Heart left ventricle (tissue), 13 donors: ENCODE measurements around the gene PASK.

Experiments
- POLR2A ChIP-seq, 2 donors: fragments of 450-650 bp; IDR thresholded peaks; one replicate each; pipeline ENCODE4 v1.6.1; 2017; ENCODE audit warnings: antibody characterized with exemption in 2 of 2, mild to moderate bottlenecking in 2 of 2, moderate library complexity in 2 of 2
- TF ChIP-seq, protein P1 (sequence below), 12 donors: fragments of 200-600 bp; sonication (generic) in 4 of 12; IDR thresholded peaks; one replicate each; pipeline versions ENCODE4 v1.5.0 to v1.8.0; 2018 to 2022; ENCODE audit warnings: antibody characterized with exemption in 12 of 12, mild to moderate bottlenecking in 5 of 12
- donor health status: ischemic (EF 13 %, LVEDD 7.1; RV severe dilation, severe dysfunction).
- donor health status: DM: no; HTN: yes; CAD: no.
- donor health status: DM: no; HTN: no; CAD: no.
- donor health status: ischemic (EF 25% LVEDD 6.9; RV normal size, moderate dysfunction).
- donor health status: ischemic (EF 25% LVEDD 5.7; RV mildly dilated, moderate dysfunction).
- donor health status: ischemic (EF 35%, LVEDD 5.7; RV mildly dilated, moderate dysfunction).
- donor health status: nonischemic (EF 11% LVEDD 7.7; RV severe dilation, severe dysfunction).
- donor health status: DM: yes; HTN: yes; CAD: no.
- donor health status: PGD.
- donor health status: ischemic (EF 29% LVEDD 5.4; RV normal size, mild dysfunction).
- donor health status: nonischemic (EF 23%, LVEDD 6.1; RV moderate dilation, normal function).

DNA sequence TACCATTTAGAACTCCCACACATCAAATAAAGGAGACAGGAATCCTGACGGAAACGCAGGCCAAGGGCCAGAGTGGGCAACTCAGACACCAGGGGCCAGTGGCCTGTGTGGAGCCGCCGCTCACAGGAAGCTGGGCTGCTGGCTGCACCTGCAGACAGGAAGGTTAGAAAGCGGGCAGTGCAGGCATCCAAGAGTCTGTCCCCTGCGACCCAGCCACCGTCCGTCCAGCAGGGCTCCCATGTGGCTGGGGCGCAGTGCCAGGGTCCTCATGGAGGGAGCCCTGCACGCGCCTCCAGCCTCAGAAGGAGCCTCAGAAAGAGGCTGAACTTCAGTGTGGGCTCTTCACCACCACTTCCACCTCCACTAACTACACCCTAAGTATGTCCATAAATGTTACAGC is 36.7 kb upstream of the PASK start:
- no peak for TF ChIP-seq POLR2A (IDR thresholded peaks at IDR 0.05)
- TF ChIP-seq, protein P1, sequence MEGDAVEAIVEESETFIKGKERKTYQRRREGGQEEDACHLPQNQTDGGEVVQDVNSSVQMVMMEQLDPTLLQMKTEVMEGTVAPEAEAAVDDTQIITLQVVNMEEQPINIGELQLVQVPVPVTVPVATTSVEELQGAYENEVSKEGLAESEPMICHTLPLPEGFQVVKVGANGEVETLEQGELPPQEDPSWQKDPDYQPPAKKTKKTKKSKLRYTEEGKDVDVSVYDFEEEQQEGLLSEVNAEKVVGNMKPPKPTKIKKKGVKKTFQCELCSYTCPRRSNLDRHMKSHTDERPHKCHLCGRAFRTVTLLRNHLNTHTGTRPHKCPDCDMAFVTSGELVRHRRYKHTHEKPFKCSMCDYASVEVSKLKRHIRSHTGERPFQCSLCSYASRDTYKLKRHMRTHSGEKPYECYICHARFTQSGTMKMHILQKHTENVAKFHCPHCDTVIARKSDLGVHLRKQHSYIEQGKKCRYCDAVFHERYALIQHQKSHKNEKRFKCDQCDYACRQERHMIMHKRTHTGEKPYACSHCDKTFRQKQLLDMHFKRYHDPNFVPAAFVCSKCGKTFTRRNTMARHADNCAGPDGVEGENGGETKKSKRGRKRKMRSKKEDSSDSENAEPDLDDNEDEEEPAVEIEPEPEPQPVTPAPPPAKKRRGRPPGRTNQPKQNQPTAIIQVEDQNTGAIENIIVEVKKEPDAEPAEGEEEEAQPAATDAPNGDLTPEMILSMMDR (IDR thresholded peaks at IDR 0.05) = no peak
